ENCODE measurements around the gene IL17RC.

DNA sequence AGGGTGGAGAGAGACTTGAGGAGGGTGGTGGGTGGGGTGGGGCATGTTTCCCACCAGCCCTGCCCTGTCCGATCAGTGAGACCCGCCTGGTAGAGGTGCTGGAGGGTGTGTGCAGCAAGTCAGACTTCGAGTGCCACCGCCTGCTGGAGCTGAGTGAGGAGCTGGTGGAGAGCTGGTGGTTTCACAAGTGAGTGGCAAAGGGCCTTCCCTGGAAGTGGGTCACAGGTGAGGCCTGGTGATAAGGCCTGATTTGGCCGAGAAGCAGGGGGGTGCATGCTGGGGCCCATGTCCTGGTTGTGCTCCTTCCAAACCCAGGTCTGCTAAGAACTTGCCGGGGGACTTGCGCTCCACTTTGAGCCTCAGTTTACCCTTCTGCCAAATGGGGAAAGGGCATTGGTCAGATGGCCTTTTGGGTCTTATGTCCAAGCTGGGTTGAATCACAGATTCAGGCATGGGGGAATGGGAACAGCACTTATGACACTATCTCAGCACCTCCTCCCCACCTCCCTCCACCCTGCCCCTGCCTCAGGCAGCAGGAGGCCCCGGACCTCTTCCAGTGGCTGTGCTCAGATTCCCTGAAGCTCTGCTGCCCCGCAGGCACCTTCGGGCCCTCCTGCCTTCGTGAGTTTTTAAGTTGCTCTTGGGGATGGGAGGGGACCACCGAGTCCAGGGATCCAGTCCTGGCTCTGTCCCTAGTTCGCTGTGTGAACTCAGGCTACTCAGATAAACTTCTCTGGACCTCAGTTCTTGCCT is 20.8 kb downstream of the IL17RC start:
- TF ChIP-seq, protein P1, sequence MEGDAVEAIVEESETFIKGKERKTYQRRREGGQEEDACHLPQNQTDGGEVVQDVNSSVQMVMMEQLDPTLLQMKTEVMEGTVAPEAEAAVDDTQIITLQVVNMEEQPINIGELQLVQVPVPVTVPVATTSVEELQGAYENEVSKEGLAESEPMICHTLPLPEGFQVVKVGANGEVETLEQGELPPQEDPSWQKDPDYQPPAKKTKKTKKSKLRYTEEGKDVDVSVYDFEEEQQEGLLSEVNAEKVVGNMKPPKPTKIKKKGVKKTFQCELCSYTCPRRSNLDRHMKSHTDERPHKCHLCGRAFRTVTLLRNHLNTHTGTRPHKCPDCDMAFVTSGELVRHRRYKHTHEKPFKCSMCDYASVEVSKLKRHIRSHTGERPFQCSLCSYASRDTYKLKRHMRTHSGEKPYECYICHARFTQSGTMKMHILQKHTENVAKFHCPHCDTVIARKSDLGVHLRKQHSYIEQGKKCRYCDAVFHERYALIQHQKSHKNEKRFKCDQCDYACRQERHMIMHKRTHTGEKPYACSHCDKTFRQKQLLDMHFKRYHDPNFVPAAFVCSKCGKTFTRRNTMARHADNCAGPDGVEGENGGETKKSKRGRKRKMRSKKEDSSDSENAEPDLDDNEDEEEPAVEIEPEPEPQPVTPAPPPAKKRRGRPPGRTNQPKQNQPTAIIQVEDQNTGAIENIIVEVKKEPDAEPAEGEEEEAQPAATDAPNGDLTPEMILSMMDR (conservative IDR thresholded peaks at IDR 0.05; ENCODE audit: low read length) = no peak
- no peak for TF ChIP-seq EZH2phosphoT487 (IDR thresholded peaks at IDR 0.05; ENCODE audit: borderline replicate concordance, low read depth, low read length)

All from OCI-LY7 (cell line).